ENCODE results near the gene LRBA.

Gene LRBA

GRCh38 chr4:150855981-150856510 lies 159.0 kb downstream of the LRBA start:
- DNase-seq, result no peak

- DNase-seq, result no peak
These were observed 160.5 kb downstream of the LRBA start for GRCh38 chr4:150854600-150854999.

DNA sequence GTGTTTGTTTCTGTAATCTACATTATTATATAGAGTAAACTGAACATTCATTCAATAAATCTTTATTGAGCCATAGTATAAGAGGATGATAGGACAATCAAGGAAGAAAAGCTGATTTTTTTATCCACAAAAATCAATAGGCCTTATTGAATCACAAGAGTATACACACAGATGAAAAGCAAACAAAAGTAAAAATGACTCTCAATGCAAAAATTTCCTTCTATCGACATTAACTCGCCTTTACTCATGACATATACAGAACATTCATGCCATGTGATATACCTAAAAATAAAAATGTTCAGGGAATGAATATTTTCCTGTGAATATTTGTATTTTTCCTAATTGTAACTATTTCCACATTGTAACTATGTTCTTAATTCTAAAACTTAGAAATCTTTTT lies 161.2 kb downstream of the LRBA start:
- DNase-seq, result no peak

DNA sequence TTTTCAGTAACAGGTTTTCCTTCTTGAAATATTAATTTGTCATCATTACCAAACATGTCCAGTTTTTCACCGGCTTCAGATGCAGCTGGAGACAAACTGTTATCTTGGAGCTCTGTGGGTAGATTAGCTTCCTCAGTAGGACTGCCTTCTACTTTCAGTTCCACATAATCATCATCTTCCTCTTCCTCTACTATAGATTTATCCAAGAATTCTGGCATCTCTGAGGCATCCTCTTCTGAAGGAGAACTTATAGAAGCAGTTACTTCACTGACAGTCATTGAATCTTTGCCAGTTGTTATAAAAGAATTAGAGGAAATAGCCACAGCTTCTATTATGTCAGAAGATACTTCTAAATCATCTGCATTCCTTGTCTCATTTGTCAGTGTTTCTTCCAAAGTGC lies 162.9 kb downstream of the LRBA start:
- DNase-seq, result no peak

- DNase-seq, result no peak
These were observed 166.1 kb downstream of the LRBA start for GRCh38 chr4:150849016-150849415.

- no peak for DNase-seq
These were observed 186.9 kb downstream of the LRBA start for GRCh38 chr4:150828159-150828558.

DNA sequence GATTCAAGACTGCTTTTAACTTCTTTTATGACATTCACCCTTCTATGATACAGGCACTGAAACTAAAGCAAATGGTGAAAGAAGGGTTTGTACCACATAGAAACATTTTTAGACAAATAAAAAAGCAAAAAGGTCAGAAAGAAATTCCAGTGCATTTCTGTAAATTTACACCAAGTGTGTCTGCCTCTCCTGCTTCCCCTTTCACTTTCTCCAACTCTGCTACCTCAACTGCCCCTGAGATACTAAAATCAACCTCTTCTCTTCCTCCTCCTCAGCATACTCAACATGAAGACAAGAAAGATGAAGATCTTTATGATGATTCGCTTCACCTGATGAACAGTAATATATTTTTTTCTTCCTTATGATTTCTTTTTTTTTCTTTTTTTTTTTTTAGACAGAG lies 187.9 kb downstream of the LRBA start:
- no peak for DNase-seq

DNA sequence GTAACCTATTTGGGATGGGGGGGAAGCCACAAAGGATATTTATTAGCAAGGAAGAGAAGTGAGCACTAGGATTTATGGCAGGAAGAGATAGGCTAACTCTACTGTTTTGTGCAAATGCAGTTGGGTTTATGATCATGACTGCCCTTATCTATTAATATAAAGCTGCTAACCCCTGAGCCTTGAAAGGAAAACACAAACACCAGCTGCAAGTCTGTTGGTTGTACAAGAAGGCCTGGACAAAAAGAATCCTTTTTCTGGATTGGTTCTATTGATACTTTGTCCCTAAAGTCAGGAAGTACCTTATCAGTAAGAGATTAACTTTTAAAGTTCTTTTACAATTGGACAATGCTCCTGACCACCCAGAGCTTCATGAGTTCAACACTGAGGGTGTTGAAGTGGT lies 188.8 kb downstream of the LRBA start:
- no peak for DNase-seq

DNA sequence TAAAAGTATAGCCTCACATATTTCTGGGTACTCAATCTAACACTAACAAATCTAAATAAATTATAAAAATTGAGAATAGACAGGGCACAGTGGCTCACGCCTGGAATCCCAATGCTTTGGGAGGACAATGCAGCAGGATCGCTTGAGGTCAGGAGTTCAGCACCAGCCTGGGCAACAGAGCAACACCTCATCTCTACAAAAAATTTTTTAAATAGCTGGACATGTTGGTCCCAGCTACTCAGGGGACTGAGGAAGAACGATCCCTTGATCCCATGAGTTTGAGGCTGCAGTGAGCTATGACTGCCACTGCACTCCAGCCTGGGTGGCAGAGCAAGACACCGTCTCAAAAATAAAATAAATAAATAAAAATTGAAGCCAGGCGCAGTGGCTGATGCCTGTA lies 192.7 kb downstream of the LRBA start:
- DNase-seq, result no peak

DNA sequence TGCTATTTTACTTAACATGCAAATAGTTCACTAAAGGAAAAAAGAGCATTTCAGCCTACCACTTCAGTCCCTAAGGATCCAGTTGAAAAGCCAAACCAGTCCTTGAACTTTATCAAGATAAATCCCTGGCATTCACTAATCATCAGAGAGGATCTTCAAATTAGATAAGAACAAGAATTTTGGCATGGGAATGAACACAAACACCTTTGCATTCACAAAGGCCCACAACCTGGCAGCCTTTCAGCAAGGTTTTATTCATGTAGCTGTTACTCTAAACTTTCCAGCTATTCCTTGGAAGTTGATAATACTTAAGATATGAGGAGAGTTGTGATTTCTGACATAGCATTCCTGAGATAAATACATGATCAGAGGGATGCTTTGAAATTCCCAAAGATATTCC lies 193.4 kb downstream of the LRBA start:
- DNase-seq, result no peak

- DNase-seq, result no peak
These were observed 194.7 kb downstream of the LRBA start for GRCh38 chr4:150820409-150820808.

DNA sequence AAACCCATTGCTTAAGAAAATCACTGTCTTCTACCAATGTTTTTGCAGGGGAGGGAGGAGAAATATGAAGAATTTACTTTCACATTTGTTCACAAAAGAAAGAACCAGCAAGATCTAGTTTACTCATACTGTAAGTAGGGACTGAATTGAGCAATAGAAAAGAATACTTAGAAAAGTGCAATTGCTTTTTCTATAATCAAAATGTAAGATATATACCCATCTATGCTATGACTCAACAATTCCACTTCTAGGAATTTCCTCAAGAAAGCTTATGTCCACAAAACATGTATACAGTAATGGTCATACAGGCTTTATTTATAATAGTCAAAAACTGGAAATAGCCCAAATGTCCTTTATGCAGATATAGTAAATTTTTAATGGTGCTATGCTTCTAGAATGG lies 196.4 kb downstream of the LRBA start:
- DNase-seq, result no peak

DNA sequence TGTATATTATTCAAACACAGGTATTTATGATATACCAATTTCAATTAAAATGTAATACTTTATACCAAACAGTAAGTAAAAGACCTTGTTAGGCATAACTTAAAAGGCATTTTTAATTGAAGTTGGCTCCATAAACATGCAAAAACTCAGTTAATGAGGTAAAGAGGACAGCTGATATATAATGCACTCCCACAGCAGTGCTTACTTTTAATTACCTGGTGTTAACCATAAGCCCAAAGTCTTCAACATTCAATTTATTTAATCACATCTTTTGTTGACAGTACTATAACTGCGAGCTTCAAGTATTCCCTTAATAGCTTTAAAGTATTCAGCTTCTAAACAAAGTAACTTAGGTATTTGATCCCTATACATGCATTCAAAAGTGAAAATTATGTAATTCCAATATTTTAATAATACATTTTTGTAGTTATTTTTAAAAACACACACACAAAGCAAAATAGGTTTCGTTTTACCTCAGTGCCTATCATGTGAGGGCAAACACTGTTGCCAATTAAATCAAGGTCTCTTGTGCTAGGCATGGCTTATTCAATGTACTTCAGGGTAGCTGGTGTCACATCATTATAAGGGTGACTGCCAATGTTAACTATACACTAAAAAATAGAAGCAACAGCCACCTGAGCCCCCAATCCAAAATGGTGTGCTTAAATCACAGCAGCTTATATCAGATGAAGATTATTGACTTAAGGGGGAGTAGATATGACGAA lies 197.1 kb downstream of the LRBA start:
- no peak for DNase-seq

- no peak for DNase-seq
These were observed 198.1 kb downstream of the LRBA start for GRCh38 chr4:150817017-150817416.

GRCh38 chr4:150816491-150816890 lies 198.6 kb downstream of the LRBA start:
- DNase-seq, result no peak

- DNase-seq, result no peak
These were observed 200.2 kb downstream of the LRBA start for GRCh38 chr4:150814873-150815272.

- DNase-seq, result no peak
These were observed 209.7 kb downstream of the LRBA start for GRCh38 chr4:150805183-150806025.

GRCh38 chr4:150801833-150802232 lies 213.3 kb downstream of the LRBA start:
- DNase-seq, result no peak

DNA sequence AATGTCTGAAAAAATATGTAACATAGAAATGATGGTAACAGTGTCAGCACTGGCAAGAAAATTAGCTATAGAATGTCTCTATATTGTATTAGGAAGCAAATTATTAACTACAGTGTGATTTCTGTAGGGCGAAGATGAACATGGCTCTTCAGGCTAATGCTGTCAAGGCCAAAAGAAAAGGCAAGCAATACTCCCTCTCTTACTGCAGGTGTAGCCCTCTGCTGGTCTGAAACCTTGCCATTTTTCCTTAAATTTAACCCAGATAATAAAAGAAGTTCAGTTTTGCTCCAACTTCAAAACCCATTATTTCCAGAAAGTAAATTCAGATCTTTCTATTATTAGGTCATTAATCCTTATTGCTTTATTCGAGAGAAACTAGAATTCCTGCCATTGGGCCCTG lies 215.9 kb downstream of the LRBA start:
- no peak for DNase-seq

DNA sequence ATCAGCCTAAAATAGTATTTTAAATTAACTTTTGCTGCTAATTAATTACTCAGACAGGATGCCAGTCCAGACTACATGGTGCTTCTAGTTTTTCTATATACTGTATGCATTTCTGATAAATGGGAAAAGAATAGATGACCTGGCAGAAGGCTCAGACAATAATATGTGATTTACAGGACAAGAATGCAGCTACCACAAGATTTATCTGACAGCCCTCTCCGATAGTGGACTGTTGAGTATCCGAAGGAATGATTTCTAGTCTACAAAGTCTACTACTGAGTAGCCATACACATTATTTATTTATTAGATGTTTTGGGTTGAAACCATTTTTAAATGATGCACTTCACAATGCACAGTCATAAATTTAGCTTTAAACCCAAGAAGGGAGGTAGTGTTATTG lies 220.4 kb downstream of the LRBA start:
- no peak for DNase-seq

DNA sequence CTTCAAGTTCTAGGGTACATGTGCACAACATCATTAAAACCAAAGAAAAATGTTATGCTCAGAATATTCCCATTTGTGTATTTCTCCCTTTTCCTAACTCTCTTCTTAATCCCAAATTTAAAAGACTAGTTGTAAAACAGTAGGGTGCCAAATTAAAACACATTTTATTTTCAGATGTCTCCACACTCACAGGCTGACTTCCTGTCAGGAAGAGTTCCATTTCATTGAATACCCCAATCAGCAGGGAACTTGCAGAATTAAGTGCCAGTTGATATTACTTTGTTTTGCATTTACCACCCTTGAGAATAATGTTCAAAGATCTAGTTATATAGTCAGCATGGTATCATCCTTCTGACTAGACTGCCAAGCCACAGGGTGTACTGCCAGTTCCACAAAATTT lies 225.2 kb downstream of the LRBA start:
- no peak for DNase-seq

DNA sequence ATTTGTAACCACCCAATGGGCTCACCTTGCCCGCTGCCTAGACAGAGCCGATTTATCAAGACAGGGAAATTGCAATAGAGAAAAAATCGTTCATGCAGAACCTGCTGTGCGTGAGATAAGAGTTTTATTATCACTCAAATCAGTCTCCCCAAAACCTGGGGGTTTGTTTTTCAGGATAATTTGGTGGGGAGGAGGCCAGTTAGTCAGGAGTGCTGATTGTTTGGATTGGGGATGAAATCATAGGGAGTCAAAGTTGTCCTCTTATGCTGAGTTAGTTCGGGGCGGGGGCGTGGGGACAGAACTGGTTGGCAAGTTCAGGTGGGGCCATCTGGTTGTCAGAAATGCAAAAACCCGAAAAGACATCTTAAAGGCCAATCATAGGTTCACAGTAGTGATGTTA lies 230.1 kb downstream of the LRBA start:
- DNase-seq, result no peak

DNA sequence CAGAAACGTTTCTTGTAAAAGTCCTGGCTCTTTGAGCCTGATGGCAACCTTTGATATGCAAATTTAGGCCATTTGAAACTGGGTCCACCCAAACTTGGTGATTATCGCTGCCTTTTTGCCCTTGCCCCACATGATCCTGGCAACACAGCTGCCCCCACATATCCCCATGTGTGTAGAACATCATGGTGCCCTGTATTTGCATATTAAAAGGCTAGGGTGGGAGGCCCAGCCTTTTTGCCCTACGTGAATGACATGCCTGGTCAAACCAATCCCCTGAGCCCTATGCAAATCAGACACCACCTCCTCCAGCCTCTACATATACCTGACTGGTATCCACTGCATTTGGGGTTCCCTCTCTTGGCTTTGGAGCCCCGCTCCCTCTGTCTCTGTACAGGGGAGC lies 230.8 kb downstream of the LRBA start:
- no peak for DNase-seq

DNA sequence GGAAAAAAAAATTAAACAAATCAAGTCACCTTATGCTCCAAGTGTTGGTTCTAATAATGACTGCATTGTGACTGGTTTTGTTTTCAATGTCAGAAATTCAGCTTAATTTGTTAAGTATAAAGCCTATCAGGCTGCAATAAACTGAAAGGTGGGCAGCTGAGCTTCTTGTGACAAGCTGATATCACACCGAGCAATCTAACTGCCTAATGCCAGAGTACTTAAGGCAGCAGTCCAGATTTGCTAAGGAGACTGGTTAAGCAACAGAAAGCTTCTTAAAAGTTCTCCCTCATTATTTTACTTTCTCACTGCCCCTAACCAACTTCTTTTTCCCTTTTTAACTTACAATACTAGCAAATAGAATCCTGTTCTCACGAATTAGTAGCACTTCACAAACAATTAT lies 232.2 kb downstream of the LRBA start:
- DNase-seq, result no peak

Measured in activated naive CD4-positive, alpha-beta T cell (primary cell).